Urothelium cell line (cell line): Measurements from ENCODE around the gene PRTN3.
"Not testable (repeated sequence)": the region's sequence is repeated elsewhere in the genome, so short reads cannot be mapped to it uniquely, and the experiment has no call there.

ENCODE experiments used
- DNase-seq: peaks from one replicate; pipeline ENCODE4 v3.0.0; 2011; ENCODE audit warnings: low spot score, mixed read lengths
- FAIRE-seq: peaks from 2 replicates; lab custom pipeline; 2011; peaks lifted over from hg19 to GRCh38; lab: Jason Lieb, UNC

PRTN3 gene

GRCh38 chr19:814152-815078 lies 26.4 kb upstream of the PRTN3 start:
- FAIRE-seq: no peak

GRCh38 chr19:815079-815774 lies 25.6 kb upstream of the PRTN3 start:
- DNase-seq: no peak
- FAIRE-seq: no peak

More at GRCh38 chr19:814152-815078, 26.4 kb upstream of the PRTN3 start:
- no peak for DNase-seq

- FAIRE-seq: peak; percentile 66
- no peak for DNase-seq
Measured at GRCh38 chr19:815775-816499, 24.9 kb upstream of the PRTN3 start.

GRCh38 chr19:816500-816857 lies 24.3 kb upstream of the PRTN3 start:
- DNase-seq (no peak), FAIRE-seq (peak; percentile 48)

GRCh38 chr19:820212-820611 lies 20.6 kb upstream of the PRTN3 start:
- not testable (repeated sequence) for FAIRE-seq, DNase-seq

- no peak for FAIRE-seq
- no peak for DNase-seq
Measured at GRCh38 chr19:821231-821824, 19.5 kb upstream of the PRTN3 start.

- DNase-seq: no peak
- FAIRE-seq: no peak
Measured at GRCh38 chr19:821825-822503, 18.8 kb upstream of the PRTN3 start, which contains the start of gene PLPPR3. PLPPR3 (minus strand) TSS chr19:821955; CDS start chr19:821559, 396 bp downstream.

GRCh38 chr19:823565-824121 lies 17.2 kb upstream of the PRTN3 start:
- FAIRE-seq (no peak), DNase-seq (peak; percentile 38)

GRCh38 chr19:824885-825284 lies 15.9 kb upstream of the PRTN3 start:
- DNase-seq (no peak), FAIRE-seq (no peak)

- no peak for DNase-seq
- no peak for FAIRE-seq
Measured at GRCh38 chr19:825897-826644, 14.7 kb upstream of the PRTN3 start.

- DNase-seq: no peak
- FAIRE-seq: no peak
Measured at GRCh38 chr19:827314-827709, 13.5 kb upstream of the PRTN3 start.

- FAIRE-seq (no peak), DNase-seq (no peak)
Measured at GRCh38 chr19:827710-828321, 13.0 kb upstream of the PRTN3 start, which contains the start of gene AZU1. AZU1 (plus strand) TSS chr19:827837; CDS start chr19:827847, 10 bp downstream.

- DNase-seq: no peak
- FAIRE-seq: no peak
Measured at GRCh38 chr19:829129-829758, 11.6 kb upstream of the PRTN3 start.

- DNase-seq: no peak
- FAIRE-seq: no peak
Measured at GRCh38 chr19:831407-832369, 9.1 kb upstream of the PRTN3 start.

GRCh38 chr19:834216-834615 lies 6.6 kb upstream of the PRTN3 start:
- DNase-seq: no peak
- no peak for FAIRE-seq

GRCh38 chr19:835210-835810 lies 5.5 kb upstream of the PRTN3 start:
- no peak for FAIRE-seq
- no peak for DNase-seq

- not testable (repeated sequence) for DNase-seq, FAIRE-seq
Measured at GRCh38 chr19:842802-843179, 2.0 kb downstream of the PRTN3 start.
